ENCODE results near the gene REXO4.
A peak's percentile ranks its signal among the peaks of the same experiment; 100 is the strongest.

REXO4 gene

GRCh38 chr9:133362359-133363044, 55.3 kb downstream of the REXO4 start:
- no peak for DNase-seq

GRCh38 chr9:133361507-133362092, 56.2 kb downstream of the REXO4 start:
- DNase-seq = no peak

DNA sequence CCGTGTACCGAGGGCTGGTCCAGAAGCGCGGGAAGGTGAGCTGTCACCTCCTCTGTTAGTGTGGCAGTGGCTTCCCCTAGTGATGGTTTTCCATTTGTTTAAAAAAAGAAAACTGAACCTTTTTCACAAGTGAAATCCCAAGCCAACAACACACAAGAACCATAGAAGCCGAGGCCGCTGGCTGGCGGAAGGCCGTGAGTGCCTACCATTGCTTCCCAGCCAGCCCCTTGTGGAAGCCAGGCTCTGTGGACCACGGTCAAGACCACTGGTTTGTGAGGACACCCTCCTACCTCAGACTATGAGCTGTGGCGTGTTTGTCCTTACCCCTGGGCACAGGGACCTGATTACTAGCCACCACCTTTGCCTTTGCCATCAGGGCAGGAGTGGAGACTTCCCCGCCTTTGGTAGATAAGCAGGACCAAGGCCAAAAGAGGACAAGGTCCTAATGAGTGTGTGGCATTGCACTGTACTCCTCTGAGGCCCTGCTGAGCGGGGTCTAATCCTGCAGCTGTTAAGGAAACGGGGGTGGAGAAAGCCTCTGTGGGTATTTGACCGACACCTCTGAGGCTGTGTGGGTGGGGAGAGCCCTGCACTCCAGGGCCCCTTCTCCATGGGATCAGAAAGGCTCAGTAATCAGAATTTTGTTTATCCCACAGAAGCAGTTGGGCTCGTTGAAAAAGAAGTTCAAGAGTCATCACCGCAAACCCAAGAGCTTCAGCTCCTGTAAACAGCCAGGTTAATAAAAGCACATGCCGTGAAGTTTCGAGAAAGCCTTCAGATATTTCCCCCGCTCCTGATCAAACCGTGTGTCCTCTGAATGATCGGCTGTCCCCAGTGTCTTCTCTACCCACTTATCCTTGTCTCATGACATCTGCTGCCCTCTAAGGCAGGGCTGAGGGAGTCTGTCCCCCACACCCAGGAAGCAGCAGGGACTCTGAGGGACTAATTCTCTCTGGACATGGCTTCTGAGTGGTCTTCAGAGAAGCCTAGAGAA, 57.1 kb downstream of the REXO4 start:
- no peak for DNase-seq

DNA sequence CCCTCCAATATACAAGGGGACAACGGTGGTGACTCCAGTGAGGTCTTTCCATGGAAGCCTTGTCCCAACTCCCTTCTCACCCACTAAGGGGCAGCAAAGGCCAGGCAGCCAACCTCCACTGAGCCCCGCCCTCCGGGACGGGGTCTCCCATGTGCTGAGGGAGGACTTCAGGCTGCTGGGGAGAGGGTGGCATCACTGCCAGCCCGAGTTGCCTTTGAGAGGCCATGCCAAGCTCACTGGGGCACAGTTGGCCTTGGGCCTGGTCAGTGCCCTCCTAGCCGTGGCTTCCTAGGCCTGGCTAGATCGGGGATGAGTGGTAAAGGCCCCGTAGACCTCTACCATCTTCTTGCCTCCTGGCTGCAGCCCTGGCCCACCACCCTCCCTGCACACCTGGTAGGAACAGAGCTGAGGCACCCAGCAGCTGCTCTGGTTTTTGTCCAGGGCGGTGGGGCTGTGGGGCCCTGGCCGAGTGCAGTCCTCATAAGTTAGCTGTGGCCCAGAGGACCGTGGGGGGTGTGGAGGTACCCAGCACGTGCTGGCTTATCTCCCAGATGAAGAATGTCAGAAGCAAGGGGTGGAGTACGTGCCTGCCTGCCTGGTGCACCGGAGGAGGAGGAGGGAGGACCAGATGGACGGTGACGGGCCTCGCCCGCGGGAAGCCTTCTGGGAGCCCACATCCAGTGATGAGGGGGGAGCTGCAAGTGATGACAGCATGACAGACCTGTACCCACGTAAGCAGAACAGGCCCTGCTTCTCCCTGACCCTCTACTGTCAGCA, 58.2 kb downstream of the REXO4 start:
- DNase-seq = no peak

- DNase-seq = no peak
Observed at GRCh38 chr9:133357656-133358055, 60.2 kb downstream of the REXO4 start.

GRCh38 chr9:133356391-133357091, 61.3 kb downstream of the REXO4 start, which contains the start of the genes SURF1 and SURF2:
TSS of gene SURF1 (minus strand) at chr9:133356487. CDS start at chr9:133356453, 34 bp downstream.
TSS of gene SURF2 (plus strand) at chr9:133356550. CDS start at chr9:133356593, 43 bp downstream.
- peak; percentile 75 for DNase-seq

Measured in HCEC 1CT (cell line).